HTR-8/SVneo (cell line): ENCODE data around the gene GNB1.

Source experiments
- DNase-seq: peaks from one replicate; pipeline ENCODE4 v3.0.0; 2011; ENCODE audit warnings: low spot score, mixed read lengths; ENCODE audit not compliant: insufficient read length
- FAIRE-seq: peaks from 2 replicates; lab custom pipeline; 2011; peaks lifted over from hg19 to GRCh38; lab: Jason Lieb, UNC

The GNB1 gene

DNA sequence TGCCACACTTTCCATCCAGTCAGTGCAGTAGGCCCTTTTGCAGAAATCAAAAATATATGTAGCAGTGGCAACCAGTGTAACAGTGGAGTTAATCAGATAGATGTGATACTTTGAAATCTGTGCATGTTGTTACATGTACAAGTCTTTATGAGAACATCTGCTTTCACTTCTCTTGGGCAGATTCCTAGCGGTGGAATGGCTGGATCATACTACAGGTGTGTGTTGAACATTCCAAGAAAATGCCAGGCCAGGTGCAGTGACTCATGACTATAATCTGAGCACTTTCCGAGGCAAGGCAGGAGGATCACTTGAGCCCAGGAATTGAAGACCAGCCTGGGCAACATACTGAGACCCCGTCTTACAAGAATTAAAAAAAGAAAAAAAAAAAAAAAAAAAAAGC lies 55.3 kb downstream of the GNB1 start:
- no peak for FAIRE-seq
- DNase-seq: no peak

DNA sequence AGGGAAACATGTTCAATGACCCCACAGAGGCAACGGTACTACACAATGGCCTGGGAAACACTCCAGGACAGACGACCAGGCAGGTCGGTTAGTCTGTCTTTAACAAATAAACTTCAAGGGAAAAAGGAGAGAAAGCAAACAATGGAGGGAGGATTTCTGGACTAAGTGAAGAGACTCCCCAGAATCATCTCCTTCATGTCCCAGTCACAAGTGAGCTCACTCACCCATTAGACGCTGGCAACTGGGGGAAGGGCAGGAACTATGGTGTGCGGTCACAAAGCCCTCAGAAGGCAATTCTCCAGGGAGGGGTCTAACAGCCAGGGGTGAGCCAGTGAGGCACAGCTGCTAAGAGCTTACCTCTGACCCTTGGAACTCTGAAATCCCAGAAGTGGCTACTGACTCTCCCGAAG lies 57.0 kb downstream of the GNB1 start:
- FAIRE-seq: no peak
- DNase-seq: no peak

DNA sequence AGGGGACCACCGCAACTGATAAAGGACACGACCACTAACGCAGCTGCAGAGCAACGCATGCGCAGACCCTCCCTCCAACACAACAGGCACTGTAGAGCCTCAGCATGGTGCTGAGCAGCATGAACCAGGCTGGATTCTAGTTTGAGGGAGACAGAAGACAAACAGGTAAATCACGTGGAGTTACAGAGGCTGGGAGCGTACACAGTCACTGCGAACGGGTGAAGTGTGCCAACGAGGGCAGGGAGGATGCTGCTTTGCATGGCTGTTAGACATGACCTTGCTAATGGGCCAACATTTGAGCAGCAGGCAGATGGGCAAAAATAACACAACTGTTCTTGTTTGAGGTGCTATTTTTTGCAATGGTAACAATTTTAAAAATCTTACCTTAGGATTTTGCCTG lies 57.4 kb downstream of the GNB1 start:
- DNase-seq: no peak
- no peak for FAIRE-seq

DNA sequence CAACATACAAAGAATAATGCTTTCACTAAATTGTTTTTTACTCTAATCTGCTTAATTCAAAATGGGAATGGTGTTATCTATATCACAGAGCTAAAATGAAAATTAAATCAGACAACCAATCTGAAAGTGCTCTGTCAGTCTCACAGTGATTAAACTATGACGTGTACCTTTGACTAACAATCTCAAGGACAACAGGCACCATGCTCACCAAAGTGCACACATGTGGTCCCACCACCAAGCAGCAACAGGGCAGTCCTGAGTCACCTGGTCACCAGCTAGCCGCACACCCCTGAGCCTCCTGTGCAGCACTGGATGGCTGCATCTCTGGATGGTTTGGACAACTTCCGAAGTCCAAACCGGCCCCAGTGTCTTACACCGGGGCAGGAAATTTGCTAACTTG lies 58.1 kb downstream of the GNB1 start:
- no peak for DNase-seq
- FAIRE-seq: no peak

DNA sequence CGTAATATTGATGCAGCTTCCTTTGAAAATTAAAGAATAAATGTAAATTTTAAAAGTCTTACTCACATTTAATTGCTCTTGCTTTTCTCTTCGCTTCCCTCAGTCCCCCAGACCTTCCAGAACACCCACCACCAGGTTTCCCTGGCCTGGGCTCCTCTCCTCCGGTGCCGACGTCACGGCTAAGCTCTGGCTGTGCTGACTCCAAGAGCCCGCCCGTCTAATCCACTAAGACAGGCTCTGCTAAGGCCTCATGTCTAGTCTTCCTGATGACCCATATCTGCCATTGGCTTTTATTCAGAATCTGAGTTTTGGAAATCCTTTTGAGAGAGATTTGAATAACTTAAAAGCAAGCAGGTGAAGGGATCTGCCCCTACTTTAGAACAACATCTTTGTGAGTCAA lies 58.7 kb downstream of the GNB1 start:
- no peak for DNase-seq

DNA sequence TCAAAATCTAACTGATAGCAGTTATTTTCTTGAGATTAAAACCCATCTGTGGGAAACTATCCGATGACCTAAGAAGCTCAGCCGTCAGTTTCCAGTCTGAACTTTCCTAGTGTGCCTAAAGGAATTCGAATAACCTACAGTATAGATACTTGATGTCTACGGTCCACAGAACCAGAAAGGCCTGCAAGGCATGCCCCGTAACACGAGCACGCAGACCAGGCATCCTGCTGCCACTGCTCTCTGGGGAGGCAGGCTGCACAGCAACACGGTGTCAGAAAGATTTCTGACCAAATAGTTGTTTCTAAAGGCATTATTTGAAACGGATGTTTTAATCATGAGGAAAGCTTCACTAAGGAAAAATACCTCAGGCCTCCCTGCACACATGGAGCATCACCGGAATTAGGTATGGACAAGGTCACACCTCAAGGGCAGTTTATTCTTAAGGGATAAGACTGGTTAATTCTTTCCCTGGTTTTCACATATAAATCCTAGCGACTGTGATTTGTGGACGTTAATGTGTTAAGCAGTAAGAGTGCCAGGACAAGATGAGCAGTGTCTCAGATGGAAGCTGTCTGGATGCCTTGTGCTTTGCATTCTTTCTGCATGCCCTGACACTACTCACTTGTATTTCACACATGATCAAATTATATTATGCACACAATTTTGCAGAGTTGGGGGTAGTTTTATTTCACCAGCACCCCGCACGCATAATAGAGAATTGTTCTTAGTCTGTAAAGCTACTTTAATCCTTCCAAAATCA lies 63.6 kb downstream of the GNB1 start:
- DNase-seq (no peak), FAIRE-seq (no peak)

More for the DNA sequence above, 58.7 kb downstream of the GNB1 start:
- no peak for FAIRE-seq

DNA sequence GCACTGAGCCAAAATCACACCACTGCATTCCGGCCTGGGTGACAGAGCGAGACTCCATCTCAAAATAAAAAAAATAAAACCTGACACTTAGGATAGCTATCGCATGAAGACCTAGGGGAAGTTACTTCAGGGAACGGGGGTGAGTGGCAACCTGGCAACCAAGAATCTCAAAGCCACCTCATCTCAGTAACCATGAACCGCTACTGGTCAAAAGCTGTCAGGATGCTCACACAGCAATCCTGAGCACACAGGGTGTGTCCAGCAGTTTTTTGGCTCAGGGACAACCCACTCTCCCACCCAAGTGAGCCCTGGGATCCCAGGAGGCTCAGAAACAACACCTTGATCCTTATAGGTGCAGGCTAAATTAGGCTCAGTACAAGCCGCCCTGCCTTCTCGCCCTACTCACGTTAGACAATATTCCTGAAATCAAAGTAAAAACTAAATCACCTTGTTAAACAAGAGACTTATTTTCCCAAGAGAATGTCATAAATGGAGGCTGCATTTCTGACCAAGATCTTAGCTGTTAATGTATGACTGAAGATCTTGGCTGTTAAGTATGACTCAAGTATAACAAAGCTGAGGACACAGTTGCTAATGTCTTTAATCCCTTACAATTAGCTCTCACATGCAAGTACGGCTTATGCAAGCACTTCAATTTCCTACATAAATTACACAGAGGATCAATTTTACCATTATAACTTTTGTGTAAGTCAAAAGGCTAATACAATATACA lies 64.4 kb downstream of the GNB1 start:
- DNase-seq (no peak), FAIRE-seq (no peak)

DNA sequence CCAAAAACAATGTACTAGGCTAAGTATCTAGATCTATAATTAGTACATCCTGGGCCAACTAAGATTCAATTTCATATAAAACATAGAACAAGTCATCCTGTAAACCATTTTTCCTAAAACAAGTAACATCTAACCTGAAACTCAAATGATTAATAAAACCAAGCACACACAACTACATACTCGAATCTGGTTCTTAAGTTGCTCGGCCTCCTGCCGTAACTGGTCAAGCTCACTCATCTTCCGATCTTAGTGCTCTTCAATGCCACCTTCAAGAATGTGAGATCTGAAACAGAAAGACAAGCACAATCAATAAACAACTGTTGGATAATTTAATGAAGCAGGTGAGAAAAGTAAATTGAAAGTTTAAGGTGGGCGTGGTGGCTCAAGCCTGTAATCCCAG lies 65.7 kb downstream of the GNB1 start:
- DNase-seq (no peak), FAIRE-seq (no peak)

DNA sequence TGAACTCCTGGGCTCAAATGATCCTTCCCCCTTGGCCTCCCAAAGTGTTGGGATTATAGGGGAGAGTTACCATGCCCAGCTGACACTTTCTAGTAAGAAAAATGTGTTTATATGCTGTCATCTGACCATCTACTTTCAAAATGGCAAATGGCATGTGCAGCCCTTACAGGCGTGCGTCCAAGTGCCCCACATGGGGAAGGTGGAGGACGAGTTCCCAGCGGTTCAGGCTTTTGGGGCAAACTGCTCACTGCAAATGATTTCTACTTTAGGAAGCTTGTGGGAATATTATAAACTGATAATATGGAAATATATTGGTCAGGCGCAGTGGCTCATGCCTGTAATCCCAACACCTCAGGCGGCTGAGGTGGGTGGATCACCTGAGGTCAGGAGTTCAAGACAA lies 71.1 kb downstream of the GNB1 start:
- no peak for DNase-seq
- FAIRE-seq: no peak

DNA sequence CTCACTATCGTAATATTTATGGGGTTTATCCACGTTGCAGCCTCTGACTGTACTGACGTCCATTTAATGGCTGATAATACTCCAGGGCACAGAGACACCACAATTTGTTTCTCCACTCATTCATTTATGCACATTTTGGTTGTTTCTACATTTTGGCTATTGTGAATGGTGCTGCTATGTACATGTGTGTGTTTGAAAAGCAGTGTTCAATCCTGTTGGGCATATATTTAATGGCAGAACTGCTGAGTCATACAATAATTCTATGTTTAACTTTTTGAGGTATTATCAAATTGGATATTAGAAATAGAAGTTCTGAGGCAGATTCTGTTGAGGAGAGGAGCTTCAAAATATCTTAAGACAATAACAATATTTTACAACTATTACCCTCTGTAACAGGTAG lies 73.7 kb downstream of the GNB1 start:
- DNase-seq (no peak), FAIRE-seq (no peak)

DNA sequence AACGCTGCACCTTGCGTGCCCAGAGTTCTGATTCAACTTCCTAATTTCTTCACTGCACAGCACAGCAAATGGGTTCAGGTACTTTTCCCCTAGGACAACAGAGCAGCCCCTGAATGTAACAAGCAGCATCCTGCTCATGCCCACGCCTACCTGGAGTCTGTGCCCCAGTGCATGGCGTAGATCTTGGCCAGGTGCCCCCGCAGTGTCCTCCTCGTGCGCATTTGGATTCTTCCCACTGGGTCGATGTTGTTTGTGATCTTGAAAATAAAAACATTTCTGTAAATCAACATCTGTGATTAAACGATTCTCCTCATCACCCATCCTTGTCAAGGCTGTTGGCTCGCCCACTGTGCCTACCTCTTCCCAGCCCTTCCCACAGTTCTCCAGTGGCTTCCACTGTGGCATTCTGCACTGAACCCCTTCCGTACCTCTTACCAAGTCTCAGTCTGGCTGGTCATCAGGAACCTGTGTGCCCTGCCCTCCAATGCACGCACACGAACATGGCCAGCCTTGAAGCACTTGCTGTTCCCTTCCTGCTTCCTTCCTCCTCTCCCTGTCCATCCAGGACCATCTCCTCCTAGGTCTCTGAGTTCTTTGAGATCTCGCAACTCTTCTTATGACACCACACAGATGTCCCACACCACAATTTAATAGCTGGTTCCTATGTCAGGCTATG lies 75.1 kb downstream of the GNB1 start:
- DNase-seq (no peak), FAIRE-seq (no peak)

DNA sequence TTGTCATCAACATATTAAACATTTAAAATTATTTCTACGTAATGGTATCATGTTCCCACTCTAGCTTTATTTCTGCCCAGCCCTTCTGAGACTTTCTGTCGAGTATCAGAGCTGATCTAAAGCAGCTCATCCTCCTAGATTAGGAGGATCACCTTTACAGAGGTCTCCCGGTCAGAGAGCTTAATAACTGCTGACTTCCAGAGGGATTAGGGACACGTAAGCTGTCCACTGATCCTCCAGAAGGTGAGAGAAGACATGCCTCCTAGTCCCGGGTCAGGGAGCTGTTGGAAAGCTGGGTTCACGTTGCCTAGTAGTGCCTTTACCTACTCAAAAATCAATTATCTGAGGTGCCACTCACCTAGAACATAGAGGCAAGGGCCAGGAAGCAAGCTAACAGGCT lies 81.4 kb downstream of the GNB1 start:
- DNase-seq (no peak), FAIRE-seq (no peak)

DNA sequence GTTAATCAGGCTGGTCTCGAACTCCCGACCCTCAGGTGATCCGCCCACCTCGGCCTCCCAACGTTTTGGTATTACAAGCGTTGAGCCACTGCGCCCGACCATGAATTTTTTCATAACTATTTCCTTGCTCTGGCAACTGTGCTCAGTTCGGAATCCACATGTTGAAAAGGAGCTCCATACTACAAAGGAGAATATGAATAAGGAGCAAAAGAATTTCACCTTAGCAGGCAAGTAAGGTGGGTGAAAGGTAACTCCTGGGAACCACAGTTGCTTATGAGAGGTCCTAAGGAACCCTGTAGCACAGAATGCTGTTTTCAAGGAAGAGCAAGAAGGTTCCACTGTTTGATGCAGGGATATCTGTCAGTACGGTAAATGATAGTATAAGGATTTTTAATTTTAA lies 82.7 kb downstream of the GNB1 start:
- no peak for FAIRE-seq
- DNase-seq: no peak

DNA sequence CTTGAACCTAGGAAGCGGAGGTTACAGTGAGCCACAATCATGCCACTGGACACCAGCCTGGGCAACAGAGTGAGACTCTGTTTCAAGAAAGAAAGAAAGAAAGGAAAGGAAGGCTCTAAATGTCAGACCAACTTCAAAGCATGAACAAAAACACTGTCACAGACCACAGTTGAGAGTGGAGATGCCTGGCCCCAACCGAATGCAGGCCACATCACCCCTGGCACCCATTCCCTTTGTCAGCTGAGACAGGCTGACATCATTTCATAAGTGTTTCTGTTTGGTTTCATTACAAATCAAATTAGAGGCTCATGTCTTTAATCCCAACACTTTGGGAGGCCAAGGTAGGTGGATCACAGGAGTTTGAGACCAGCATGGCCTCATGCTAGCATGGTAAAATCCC lies 84.0 kb downstream of the GNB1 start:
- DNase-seq (no peak), FAIRE-seq (no peak)

DNA sequence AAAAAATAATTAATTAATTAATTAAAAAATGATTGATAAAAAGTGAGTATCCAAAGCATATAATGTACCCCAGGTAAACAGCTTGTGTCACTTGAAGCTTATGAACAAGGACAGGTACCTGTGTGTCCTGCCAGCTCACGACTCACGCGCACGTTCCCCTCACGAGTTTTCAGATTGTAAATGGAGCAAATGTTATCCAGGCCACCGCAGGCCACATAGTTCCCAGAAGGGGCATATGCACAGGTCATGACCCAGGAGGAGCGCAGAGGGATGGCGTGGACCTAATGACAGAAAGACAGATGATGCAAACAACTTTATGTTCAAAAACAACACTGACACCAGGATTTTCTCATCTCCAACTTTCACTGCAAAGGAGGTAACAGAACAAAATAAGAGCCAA lies 86.6 kb downstream of the GNB1 start:
- FAIRE-seq: no peak

DNA sequence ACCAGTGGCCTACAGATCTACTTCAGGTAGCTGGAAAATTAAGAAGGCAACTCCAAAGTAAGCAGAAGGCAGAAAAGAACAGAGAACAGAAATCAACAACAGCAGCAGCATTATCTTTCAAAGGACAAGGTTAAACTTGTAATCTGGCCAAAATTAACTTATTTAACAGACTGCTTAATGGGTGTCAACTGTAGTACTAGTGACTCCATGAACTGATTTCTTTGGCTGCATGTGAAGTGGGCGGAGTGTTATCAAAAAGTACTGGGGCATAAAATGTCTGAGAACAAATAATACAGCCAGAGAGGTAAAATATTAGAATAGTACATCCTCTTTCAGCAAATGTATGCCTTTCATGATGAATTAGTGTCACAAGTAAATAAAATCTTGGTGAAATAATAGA lies 88.0 kb downstream of the GNB1 start:
- no peak for DNase-seq
- FAIRE-seq: no peak

More for the DNA sequence above, 86.6 kb downstream of the GNB1 start:
- DNase-seq: no peak

DNA sequence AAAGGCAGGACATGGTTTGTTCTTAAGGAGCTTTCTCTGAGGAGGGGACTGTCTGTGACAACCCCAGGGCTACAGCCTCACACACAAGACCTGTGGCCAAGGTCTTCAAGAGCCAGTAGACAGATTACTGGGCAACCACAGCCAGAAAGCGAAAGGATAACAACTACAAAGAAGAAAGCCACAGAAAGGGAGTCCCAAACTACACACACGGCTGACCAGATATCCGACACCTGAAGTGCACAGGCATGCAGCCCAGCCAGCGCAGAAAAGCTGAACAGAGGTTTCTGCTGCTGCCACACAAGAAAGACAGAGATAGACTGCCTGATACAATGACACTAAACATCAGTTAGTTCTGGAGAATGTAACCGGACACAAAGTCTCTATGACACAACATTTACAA lies 91.2 kb downstream of the GNB1 start:
- DNase-seq: no peak
- FAIRE-seq: no peak

DNA sequence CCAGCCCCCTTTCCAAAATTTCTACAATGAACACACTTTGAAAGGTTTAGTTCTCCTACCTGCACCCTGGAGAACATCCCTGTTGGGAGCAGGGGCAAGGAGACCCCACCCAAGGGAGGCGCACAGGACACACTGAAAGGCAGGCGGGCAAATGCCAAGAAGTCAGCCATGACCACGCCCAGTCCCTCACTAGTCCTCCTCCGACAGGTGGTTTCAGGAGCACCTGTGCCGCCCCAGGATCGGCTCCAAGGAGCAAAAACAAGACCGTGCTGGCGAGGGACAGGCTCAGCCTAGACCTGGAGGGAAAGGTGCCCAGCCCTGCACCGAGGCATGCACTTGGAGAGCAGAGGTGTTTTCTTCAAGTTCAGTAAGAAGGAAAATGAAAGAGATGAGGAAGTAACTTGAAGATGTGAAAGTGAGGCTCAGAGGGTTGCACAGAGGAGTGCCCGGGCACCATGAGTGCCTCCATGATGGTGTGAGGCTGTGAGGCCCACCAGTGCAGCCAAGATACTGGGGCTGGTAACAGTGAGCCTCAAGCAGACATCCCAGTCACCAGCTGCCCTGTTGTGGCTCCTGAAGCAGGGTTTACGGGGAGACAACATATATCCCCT lies 93.1 kb downstream of the GNB1 start:
- FAIRE-seq: no peak
- no peak for DNase-seq

DNA sequence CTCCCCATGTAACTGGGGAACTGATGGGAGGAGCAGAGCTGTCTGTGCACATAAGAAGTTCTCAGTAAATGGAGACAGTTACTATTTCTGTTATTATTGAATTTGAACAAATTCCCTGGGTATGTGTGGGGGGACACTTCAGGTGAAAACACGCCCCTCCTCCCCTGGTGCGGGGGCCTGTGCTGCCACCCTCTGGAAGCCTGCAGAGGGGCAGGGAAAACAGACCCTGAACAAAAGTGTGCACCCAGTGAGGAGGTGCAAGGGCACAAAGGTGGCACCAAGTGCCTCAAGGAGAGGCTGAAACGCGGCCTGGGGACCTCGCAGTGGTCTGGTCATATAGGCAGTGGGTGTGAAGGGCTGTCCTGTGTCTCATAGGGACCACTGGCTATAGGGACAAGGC lies 94.4 kb downstream of the GNB1 start:
- FAIRE-seq: no peak
- DNase-seq: no peak

DNA sequence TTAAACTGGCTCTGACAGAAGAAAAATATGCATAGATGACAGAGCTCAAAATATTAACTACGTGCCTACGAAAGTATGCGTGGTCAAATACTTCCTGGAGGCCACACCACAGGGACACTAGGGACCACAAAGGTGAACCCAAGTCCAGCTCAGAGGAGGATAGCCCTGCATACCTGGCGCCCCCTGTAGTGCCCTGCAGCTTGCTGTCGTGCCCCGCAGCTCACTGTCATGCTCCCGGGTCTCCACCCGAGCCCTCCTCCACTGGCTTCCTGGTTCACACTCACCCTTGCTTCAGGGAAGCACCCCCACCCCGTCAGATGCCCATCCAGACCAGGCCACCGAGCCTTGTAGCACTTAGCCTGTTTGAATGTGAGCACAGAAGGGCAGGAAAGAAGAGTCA lies 95.9 kb downstream of the GNB1 start:
- DNase-seq (no peak), FAIRE-seq (no peak)
